T-helper 2 cell treated with Interferon-gamma antibody and Interleukin-4, amounts not matched to agents 5 μg/mL and 100 μg/mL, for 36 hours (primary cell): ENCODE results near the gene GNG13.
"Not testable (repeated sequence)": the region's sequence is repeated elsewhere in the genome, so short reads cannot be mapped to it uniquely, and the experiment has no call there.

Experiments
- DNase-seq: peaks from one replicate; pipeline ENCODE4 v3.0.0; 2021; ENCODE audit warnings: low spot score
- H3K27ac Mint-ChIP-seq: one replicate; pipeline ENCODE4 v1.8.0; 2021; ENCODE audit warnings: mild to moderate bottlenecking, mixed read lengths
- H3K27me3 Mint-ChIP-seq: one replicate; pipeline ENCODE4 v1.8.0; 2021; ENCODE audit warnings: low read depth, mixed read lengths
- H3K36me3 Mint-ChIP-seq: one replicate; pipeline ENCODE4 v1.8.0; 2021; ENCODE audit warnings: low read depth, mixed read lengths
- H3K4me1 Mint-ChIP-seq: one replicate; pipeline ENCODE4 v1.8.0; 2021; ENCODE audit warnings: low read depth, mixed read lengths
- H3K4me3 Mint-ChIP-seq: one replicate; pipeline ENCODE4 v1.8.0; 2022; ENCODE audit warnings: mild to moderate bottlenecking, moderate library complexity, mixed read lengths
- H3K9me3 Mint-ChIP-seq: one replicate; pipeline ENCODE4 v1.8.0; 2021; ENCODE audit warnings: mixed read lengths

The GNG13 gene

GRCh38 chr16:839643-840408, 39.3 kb upstream of the GNG13 start:
- no peak overlapping the region for H3K27ac Mint-ChIP-seq
- H3K9me3 Mint-ChIP-seq, result peaks cover 14% of the 10 kb centered on the region
- no peaks in the 10 kb centered on the region for H3K27me3 Mint-ChIP-seq
- DNase-seq, result no peak
- H3K36me3 Mint-ChIP-seq, result no peaks in the 10 kb centered on the region
- no peaks in the 10 kb centered on the region for H3K4me1 Mint-ChIP-seq
- H3K4me3 Mint-ChIP-seq, result no peak overlapping the region

- Mint-ChIP-seq H3K36me3 (no peaks in the 10 kb centered on the region), H3K27me3 (no peaks in the 10 kb centered on the region), H3K9me3 (peaks cover 14% of the 10 kb centered on the region), H3K4me3 (no peak overlapping the region), H3K4me1 (no peaks in the 10 kb centered on the region), H3K27ac (no peak overlapping the region)
- DNase-seq, result no peak
Observed at GRCh38 chr16:838741-839140, 38.2 kb upstream of the GNG13 start.

GRCh38 chr16:836822-837221, 36.3 kb upstream of the GNG13 start:
- H3K36me3 Mint-ChIP-seq, H3K4me3 Mint-ChIP-seq, H3K27ac Mint-ChIP-seq: not testable (repeated sequence)

GRCh38 chr16:836221-836620, 35.7 kb upstream of the GNG13 start:
- no peaks in the 10 kb centered on the region for H3K27me3 Mint-ChIP-seq
- peaks cover 14% of the 10 kb centered on the region for H3K9me3 Mint-ChIP-seq
- no peak overlapping the region for H3K4me3 Mint-ChIP-seq
- no peak for DNase-seq
- H3K27ac Mint-ChIP-seq, result no peak overlapping the region
- no peaks in the 10 kb centered on the region for H3K4me1 Mint-ChIP-seq
- no peaks in the 10 kb centered on the region for H3K36me3 Mint-ChIP-seq

More at GRCh38 chr16:836822-837221, 36.3 kb upstream of the GNG13 start:
- H3K9me3 Mint-ChIP-seq, result peaks cover 14% of the 10 kb centered on the region
- DNase-seq, H3K4me1 Mint-ChIP-seq, H3K27me3 Mint-ChIP-seq: not testable (repeated sequence)

- H3K36me3 Mint-ChIP-seq, result no peaks in the 10 kb centered on the region
- peaks cover 14% of the 10 kb centered on the region for H3K9me3 Mint-ChIP-seq
- no peak for DNase-seq
Observed at GRCh38 chr16:835373-835772, 34.8 kb upstream of the GNG13 start.

GRCh38 chr16:833411-833810, 32.9 kb upstream of the GNG13 start:
- Mint-ChIP-seq H3K36me3 (no peaks in the 10 kb centered on the region), H3K27ac (no peak overlapping the region), H3K9me3 (peaks cover 14% of the 10 kb centered on the region), H3K4me1 (no peaks in the 10 kb centered on the region), H3K4me3 (no peak overlapping the region), H3K27me3 (no peaks in the 10 kb centered on the region)
- DNase-seq, result no peak

More at GRCh38 chr16:835373-835772, 34.8 kb upstream of the GNG13 start:
- H3K27ac Mint-ChIP-seq, result no peak overlapping the region
- no peaks in the 10 kb centered on the region for H3K27me3 Mint-ChIP-seq
- no peak overlapping the region for H3K4me3 Mint-ChIP-seq
- no peaks in the 10 kb centered on the region for H3K4me1 Mint-ChIP-seq

- Mint-ChIP-seq H3K9me3 (peaks cover 10% of the 10 kb centered on the region), H3K36me3 (no peaks in the 10 kb centered on the region), H3K27me3 (no peaks in the 10 kb centered on the region), H3K4me1 (no peaks in the 10 kb centered on the region), H3K27ac (no peak overlapping the region), H3K4me3 (no peak overlapping the region)
- DNase-seq, result no peak
Observed at GRCh38 chr16:832652-833336, 32.3 kb upstream of the GNG13 start.

- H3K27ac Mint-ChIP-seq, result no peak overlapping the region
- H3K36me3 Mint-ChIP-seq, result no peaks in the 10 kb centered on the region
- H3K27me3 Mint-ChIP-seq, result no peaks in the 10 kb centered on the region
- no peak for DNase-seq
- H3K9me3 Mint-ChIP-seq, result peaks cover 7% of the 10 kb centered on the region
- no peaks in the 10 kb centered on the region for H3K4me1 Mint-ChIP-seq
- no peak overlapping the region for H3K4me3 Mint-ChIP-seq
Observed at GRCh38 chr16:831571-832413, 31.3 kb upstream of the GNG13 start.

GRCh38 chr16:830871-831570, 30.5 kb upstream of the GNG13 start:
- H3K27ac Mint-ChIP-seq, result no peak overlapping the region
- no peaks in the 10 kb centered on the region for H3K27me3 Mint-ChIP-seq
- H3K36me3 Mint-ChIP-seq, result no peaks in the 10 kb centered on the region
- no peak for DNase-seq
- no peaks in the 10 kb centered on the region for H3K4me1 Mint-ChIP-seq
- no peaks in the 10 kb centered on the region for H3K9me3 Mint-ChIP-seq
- H3K4me3 Mint-ChIP-seq, result no peak overlapping the region

GRCh38 chr16:830107-830870, 29.8 kb upstream of the GNG13 start:
- no peak overlapping the region for H3K4me3 Mint-ChIP-seq
- no peaks in the 10 kb centered on the region for H3K36me3 Mint-ChIP-seq
- no peaks in the 10 kb centered on the region for H3K4me1 Mint-ChIP-seq
- no peaks in the 10 kb centered on the region for H3K27me3 Mint-ChIP-seq
- no peak overlapping the region for H3K27ac Mint-ChIP-seq
- DNase-seq, result no peak
- H3K9me3 Mint-ChIP-seq, result no peaks in the 10 kb centered on the region

GRCh38 chr16:828891-829290, 28.4 kb upstream of the GNG13 start:
- no peaks in the 10 kb centered on the region for H3K36me3 Mint-ChIP-seq
- H3K9me3 Mint-ChIP-seq, result no peaks in the 10 kb centered on the region
- no peak for DNase-seq
- no peaks in the 10 kb centered on the region for H3K4me1 Mint-ChIP-seq
- no peak overlapping the region for H3K4me3 Mint-ChIP-seq
- H3K27ac Mint-ChIP-seq, result no peak overlapping the region
- no peaks in the 10 kb centered on the region for H3K27me3 Mint-ChIP-seq

GRCh38 chr16:827513-827912, 27.0 kb upstream of the GNG13 start:
- Mint-ChIP-seq H3K9me3 (no peaks in the 10 kb centered on the region), H3K4me1 (no peaks in the 10 kb centered on the region), H3K27ac (no peak overlapping the region), H3K4me3 (no peak overlapping the region), H3K27me3 (no peaks in the 10 kb centered on the region), H3K36me3 (no peaks in the 10 kb centered on the region)
- no peak for DNase-seq
